Thyroid gland (tissue), 4 donors: ENCODE results near the gene LIN28B. TPM values are rescaled to one million over a fixed set of nuclear protein-coding genes. Genes with fewer than 3 reads are reported as not detected.
"Not testable (repeated sequence)": the region's sequence is repeated elsewhere in the genome, so short reads cannot be mapped to it uniquely, and the experiment has no call there.

ENCODE experiments used
- DNase-seq, 2 donors: peaks; one replicate each; pipeline ENCODE4 v3.0.0-alpha.2; 2019
- H3K27ac ChIP-seq, 3 donors: fragments of 200-600 bp; sonication (generic); 1 replicate in 2 of 3; 2 replicates in 1 of 3; pipeline ENCODE4 v1.5.1; 2016 to 2019; ENCODE audit warnings: mild to moderate bottlenecking in 1 of 3, moderate library complexity in 1 of 3
- H3K27me3 ChIP-seq: fragments of 200-600 bp; sonication (generic); one replicate; pipeline ENCODE4 v1.5.1; 2019
- H3K36me3 ChIP-seq, 2 donors: fragments of 200-600 bp; sonication (generic); one replicate each; pipeline ENCODE4 v1.5.1; 2016 to 2019
- H3K4me1 ChIP-seq, 2 donors: fragments of 200-600 bp; sonication (generic); one replicate each; pipeline ENCODE4 v1.5.1; 2017 to 2019
- H3K4me3 ChIP-seq, 3 donors: fragments of 200-600 bp; sonication (generic); replicated peaks in 1 of 3; 1 replicate in 2 of 3; 2 replicates in 1 of 3; pipeline ENCODE4 v1.5.1; 2016; ENCODE audit warnings: mild to moderate bottlenecking in 1 of 3
- H3K9me3 ChIP-seq: fragments of 200-600 bp; sonication (generic); one replicate; pipeline ENCODE4 v1.5.1; 2017
- CTCF ChIP-seq, 6 experiments: fragments of 200-600 bp in 3 of 6; fragments of 450-650 bp in 3 of 6; sonication (generic) in 3 of 6; IDR thresholded peaks; one replicate each; pipeline ENCODE4 v1.5.1; 2016 to 2019; ENCODE audit warnings: antibody characterized with exemption in 6 of 6, mild to moderate bottlenecking in 2 of 6, inconsistent platforms in 1 of 6, moderate library complexity in 1 of 6
- POLR2A ChIP-seq, 2 donors: fragments of 450-650 bp; IDR thresholded peaks; one replicate each; pipeline ENCODE4 v1.6.1; 2017; ENCODE audit warnings: antibody characterized with exemption in 2 of 2, mild to moderate bottlenecking in 2 of 2, moderate library complexity in 1 of 2
- WGBS, 2 donors: methylation state at CpG; one replicate each; pipeline ENCODE4 v1.1.5; 2017; 5-methylcytosine and 5-hydroxymethylcytosine counted together
- intact Hi-C: fragments of 100-400 bp; cut with DNase I; formaldehyde crosslinking; loops from one replicate; pipeline ENCODE4 v1.15.1; 2023
- total RNA-seq, 4 donors: library from RNA; depleted of rRNA; stranded (reverse); fragments of >200 nt; gene quantifications; one replicate each; pipeline ENCODE4 v1.2.3, GENCODE V29; 2016

Gene LIN28B
- total RNA-seq, 4 donors from 2014 or later: 0.24 TPM; not detected in 3

- TF ChIP-seq CTCF (IDR thresholded peaks at IDR 0.05): no peak
- TF ChIP-seq POLR2A (IDR thresholded peaks at IDR 0.05): no peak
- intact Hi-C loops: no loop called here
- H3K27me3 ChIP-seq: no peaks in the 10 kb centered on the region
- no peak overlapping the region for H3K27ac ChIP-seq
- 82 to 89% methylated on average over 6 of the region's 6 CpGs for WGBS, 2 donors
- H3K4me3 ChIP-seq: no peak overlapping the region
- H3K36me3 ChIP-seq: no peaks in the 10 kb centered on the region
- no peaks in the 10 kb centered on the region for H3K9me3 ChIP-seq
- no peak for DNase-seq
- H3K4me1 ChIP-seq: no peaks in the 10 kb centered on the region
Measured at GRCh38 chr6:105080279-105080678, 123.4 kb downstream of the LIN28B start.

GRCh38 chr6:105081662-105082061 lies 124.8 kb downstream of the LIN28B start:
- H3K27me3 ChIP-seq, H3K4me3 ChIP-seq, intact Hi-C loops, DNase-seq, H3K27ac ChIP-seq, H3K4me1 ChIP-seq, H3K9me3 ChIP-seq, H3K36me3 ChIP-seq: not testable (repeated sequence)
- WGBS, 2 donors: 54 to 70% methylated on average over 3 of the region's 3 CpGs

- intact Hi-C loops: loop anchor here (5.0 kb wide), 1 partner anchor 335 kb away; no protein-coding TSS in a partner anchor
- Histone ChIP-seq H3K9me3 (no peaks in the 10 kb centered on the region), H3K4me3 (no peak overlapping the region), H3K36me3 (no peaks in the 10 kb centered on the region), H3K4me1 (no peaks in the 10 kb centered on the region), H3K27me3 (no peaks in the 10 kb centered on the region), H3K27ac (no peak overlapping the region)
- TF ChIP-seq POLR2A (IDR thresholded peaks at IDR 0.05) (no peak), CTCF (IDR thresholded peaks at IDR 0.05) (peak; percentile 72 to 93 (median 82))
- peak; percentile 36 to 37 for DNase-seq
- 0 to 2% methylated on average over 1 of the region's 1 CpG for WGBS, 2 donors
Measured at GRCh38 chr6:105087571-105088211, 130.8 kb downstream of the LIN28B start.

- TF ChIP-seq POLR2A (IDR thresholded peaks at IDR 0.05) (no peak), CTCF (IDR thresholded peaks at IDR 0.05) (no peak)
- Histone ChIP-seq H3K4me3 (no peak overlapping the region), H3K27ac (no peak overlapping the region), H3K36me3 (no peaks in the 10 kb centered on the region), H3K4me1 (no peaks in the 10 kb centered on the region), H3K9me3 (no peaks in the 10 kb centered on the region), H3K27me3 (no peaks in the 10 kb centered on the region)
- intact Hi-C loops: loop anchor here (10.0 kb wide), 1 partner anchor 314 kb away; the partner anchor contains the start of gene PREP
- WGBS, 2 donors: 54 to 70% methylated on average over 8 of the region's 8 CpGs
- DNase-seq: no peak
Measured at GRCh38 chr6:105091140-105091829, 134.4 kb downstream of the LIN28B start.

- no peak for TF ChIP-seq CTCF (IDR thresholded peaks at IDR 0.05)
- no peak for TF ChIP-seq POLR2A (IDR thresholded peaks at IDR 0.05)
- intact Hi-C loops: loop anchor here (10.0 kb wide), 1 partner anchor 311 kb away; the partner anchor contains the start of gene PREP
- no peak overlapping the region for H3K27ac ChIP-seq
- no peaks in the 10 kb centered on the region for H3K36me3 ChIP-seq
- H3K9me3 ChIP-seq: no peaks in the 10 kb centered on the region
- H3K4me1 ChIP-seq: no peaks in the 10 kb centered on the region
- H3K4me3 ChIP-seq: no peak overlapping the region
- H3K27me3 ChIP-seq: no peaks in the 10 kb centered on the region
- no peak for DNase-seq
- 92% methylated on average over 10 of the region's 10 CpGs for whole genome bisulfite sequencing, 2 donors
Measured at GRCh38 chr6:105094133-105094640, 137.3 kb downstream of the LIN28B start.
